ENCODE data around the gene BRI3BP.

BRI3BP gene, protein sequence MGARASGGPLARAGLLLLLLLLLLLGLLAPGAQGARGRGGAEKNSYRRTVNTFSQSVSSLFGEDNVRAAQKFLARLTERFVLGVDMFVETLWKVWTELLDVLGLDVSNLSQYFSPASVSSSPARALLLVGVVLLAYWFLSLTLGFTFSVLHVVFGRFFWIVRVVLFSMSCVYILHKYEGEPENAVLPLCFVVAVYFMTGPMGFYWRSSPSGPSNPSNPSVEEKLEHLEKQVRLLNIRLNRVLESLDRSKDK

DNA sequence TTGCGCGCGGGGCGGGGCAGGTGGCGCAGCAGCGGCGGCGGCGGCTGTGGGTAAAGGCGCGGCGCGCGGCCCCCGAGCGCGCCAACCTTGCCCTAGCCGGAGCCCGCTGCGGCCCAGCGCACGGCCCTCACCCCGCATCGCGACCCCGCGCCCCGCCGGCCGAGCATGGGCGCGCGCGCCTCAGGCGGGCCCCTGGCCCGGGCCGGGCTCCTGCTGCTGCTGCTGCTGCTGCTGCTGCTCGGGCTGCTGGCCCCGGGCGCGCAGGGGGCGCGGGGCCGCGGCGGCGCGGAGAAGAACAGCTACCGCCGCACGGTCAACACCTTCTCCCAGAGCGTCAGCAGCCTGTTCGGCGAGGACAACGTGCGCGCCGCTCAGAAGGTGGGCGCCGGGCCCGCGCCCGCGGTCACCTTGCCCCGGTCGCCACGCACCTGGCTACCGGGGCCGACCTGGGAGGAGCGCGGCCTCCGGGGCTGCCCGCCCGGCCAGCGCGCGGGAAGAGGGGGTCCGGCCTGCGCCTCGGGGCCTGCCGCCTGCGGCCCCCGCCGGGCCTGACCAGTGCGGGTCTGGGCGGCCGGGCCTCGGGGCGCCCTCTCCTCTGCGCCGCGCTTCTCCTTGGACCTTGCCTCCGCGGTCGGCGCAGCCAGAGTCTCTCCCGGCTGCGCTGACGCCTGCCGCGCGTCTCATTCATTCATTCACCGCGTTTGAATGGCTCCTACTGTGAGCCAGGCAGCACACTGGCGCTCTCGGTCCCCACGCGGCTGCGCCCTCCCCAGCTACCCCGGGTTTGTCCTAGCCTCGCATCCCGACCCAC is at the start of gene BRI3BP:
BRI3BP (plus strand) TSS at position 20 of the 811 bp plus-strand sequence; CDS start at position 166, 146 bp downstream.
- FAIRE-seq: no peak
- DNase-seq (ENCODE audit: low spot score): peak; percentile 47

DNA sequence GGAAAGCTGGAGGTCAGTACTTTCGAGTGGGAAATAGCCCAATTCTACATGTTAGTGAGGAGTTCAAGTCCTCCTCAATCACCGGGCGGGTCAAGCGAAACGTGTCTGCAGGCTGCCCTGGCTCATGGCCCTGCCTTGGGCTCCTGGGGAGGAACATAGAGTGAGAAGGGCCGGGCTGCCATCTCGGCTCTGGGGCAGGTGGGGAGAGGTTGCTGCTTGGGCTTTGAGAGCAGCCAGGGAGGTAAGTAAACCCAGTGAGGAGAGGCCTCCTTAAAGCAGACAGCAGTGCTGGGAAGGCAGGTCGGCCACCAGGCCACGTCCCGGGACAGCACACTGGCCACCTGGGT is 47.0 kb upstream of the BRI3BP start:
- FAIRE-seq (no peak), DNase-seq (ENCODE audit: low spot score) (no peak)

DNA sequence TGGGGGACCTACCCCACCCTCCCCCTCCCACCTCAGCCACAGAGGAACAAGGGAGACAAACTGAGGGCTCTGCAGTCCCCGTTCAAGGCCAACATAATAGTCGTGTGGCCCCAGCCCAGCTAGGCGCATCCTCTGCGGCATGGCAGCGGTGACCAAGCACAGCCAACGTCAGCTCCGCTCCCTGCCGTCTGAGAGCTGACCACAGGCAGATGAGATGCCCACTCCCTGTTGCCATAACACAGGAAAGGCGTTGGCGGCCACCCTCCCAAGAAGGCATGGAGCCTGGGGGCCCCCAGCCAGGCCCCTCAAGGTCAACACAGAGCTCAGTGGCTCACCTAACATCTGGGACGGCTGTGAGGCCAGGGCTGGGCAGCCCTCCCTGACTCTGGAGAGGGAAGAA is 46.4 kb upstream of the BRI3BP start:
- FAIRE-seq (no peak), DNase-seq (ENCODE audit: low spot score) (no peak)

DNA sequence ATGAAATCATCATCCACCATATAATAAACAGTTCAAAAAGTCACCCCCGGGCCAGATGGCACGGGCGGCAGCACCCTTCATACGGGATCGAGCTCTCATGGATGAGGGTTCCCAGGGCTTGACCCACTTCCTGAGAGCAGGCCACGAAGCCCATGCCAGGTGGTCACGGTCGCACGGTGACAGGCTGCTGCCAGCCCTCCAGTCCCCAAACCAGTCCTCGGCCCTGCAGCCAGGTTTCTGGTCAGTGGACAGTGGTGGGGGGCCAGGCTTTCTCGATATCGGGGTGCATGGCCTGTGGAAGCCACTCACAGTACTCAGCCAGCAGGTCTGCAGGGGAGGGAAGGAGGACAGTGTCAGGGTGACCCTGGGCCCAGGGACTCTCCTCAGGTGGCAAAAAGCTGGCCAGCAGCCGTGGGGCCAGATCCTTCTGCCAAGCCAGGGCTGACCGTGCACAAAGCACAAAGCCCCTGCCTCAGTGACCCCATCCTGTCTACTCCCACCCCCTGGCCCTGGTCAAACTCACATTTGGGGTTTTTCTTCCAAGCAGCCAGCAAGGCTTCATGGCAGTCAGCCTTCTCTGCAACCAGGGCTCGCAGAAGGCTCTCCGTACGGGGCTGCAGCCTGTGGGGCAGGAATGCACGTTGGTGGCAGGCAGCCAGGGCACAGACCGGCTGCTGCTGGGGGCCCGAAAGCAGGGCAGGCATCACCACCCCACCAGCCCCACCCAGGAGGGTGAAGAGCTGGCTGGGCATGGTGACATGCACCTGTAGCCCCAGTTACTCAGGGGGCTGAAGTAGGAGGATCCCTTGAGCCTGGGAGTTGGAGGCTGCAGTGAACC is 45.7 kb upstream of the BRI3BP start:
- FAIRE-seq (no peak), DNase-seq (ENCODE audit: low spot score) (no peak)

DNA sequence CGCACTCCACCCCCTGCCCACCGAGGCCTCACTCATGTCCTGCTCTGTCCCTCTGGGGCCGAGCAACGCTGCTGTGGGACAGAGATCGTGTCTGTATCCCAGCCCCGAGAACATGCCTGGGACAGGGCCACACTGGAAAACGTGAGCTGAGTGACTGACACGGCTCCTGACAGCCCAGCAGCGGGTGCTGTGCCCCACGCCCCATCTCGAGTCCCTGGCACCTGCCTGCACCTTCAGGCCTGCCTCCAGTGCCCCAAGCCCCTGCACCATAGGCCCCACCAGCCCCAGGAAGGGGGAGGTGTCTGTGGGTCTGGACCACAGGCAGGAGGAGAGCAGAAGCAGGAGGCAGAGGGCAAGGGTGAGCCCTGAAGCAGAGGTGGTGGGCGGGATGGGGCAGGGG is 44.4 kb upstream of the BRI3BP start:
- DNase-seq (ENCODE audit: low spot score) (no peak), FAIRE-seq (no peak)

DNA sequence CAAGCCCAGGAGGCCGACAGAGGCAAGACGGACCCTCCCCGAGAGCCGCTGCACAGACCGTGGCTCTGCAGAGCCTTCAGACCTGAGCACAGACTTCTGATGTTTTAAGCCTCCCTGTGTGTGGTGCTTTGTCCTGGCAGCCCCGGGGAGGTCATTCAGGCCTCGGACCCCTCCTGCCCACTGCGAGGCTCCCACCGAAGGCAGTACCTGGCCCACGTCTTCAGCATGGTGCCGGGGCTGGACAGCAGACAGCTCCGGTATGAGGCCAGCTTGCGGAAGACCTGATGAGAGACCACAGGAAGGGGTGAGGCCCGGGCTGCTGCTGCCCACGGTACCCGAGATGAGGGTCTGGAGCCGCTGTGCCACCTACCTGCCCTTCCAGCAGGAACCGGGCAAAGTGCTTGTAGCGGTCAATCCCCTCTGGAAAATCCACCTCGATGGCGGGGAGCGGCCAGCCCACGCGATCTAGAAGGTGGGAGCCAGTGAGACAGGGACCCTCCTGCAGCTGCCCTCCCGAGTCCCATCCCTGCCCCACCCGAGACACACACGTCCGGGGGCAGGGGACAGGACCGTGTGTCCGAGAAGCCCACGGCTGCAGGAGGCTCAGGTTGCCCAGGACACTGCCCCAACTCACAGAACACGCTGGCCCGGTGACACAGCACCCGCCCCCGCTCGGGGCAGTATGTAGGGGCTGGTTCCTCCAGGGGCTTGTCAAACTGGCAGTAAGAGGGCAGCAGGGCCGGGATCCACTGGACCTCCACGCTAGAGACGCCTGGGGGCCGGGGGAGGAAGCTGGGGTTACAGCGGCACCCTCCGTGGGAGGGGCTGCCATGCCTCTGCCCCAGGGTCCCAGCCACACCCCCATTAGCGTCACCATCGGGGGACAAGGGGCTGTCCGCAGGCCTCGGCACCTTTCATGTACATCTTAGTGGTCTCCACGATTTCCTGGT is 43.4 kb upstream of the BRI3BP start:
- no peak for FAIRE-seq
- no peak for DNase-seq (ENCODE audit: low spot score)

DNA sequence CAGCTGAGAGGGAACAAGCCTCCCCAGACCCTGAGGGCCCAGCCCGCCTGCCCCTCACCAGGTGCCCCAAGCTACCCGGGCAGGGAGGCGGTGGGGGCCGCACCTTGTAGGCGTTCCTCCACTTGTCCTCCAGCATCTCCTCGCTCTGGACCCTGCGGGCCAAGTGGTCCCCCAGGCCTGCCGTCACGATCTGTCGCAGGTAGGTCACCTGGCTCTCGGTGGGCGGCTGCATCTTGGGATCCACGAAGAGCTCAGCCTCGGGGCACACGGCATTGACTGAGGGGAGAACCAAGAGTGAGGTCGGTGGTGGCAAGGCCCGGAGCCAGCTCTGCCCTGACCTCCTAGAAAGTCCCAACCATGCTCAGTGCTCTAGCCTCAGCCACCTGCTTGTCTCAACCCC is 41.1 kb upstream of the BRI3BP start:
- no peak for FAIRE-seq
- DNase-seq (ENCODE audit: low spot score): no peak

DNA sequence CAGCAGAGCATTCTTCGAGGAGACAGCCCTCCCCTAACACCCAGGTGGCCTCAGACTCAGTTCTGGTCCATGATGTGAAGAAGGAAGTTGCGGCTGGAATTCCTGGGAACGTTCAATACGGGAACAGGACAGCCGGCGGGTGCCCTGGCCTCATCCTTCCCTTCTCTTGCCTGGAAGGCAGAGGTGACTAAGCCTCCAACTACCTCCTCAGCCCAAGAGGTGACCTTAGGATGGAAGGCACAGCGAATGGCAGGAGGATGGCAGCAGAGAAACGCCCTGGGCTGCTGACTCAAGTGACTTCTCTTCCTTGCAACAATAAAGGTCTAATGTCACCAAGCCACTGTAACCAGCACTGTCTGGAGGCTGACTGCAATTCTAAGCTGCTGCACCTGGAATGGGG is 40.6 kb upstream of the BRI3BP start:
- FAIRE-seq (no peak), DNase-seq (ENCODE audit: low spot score) (no peak)

DNA sequence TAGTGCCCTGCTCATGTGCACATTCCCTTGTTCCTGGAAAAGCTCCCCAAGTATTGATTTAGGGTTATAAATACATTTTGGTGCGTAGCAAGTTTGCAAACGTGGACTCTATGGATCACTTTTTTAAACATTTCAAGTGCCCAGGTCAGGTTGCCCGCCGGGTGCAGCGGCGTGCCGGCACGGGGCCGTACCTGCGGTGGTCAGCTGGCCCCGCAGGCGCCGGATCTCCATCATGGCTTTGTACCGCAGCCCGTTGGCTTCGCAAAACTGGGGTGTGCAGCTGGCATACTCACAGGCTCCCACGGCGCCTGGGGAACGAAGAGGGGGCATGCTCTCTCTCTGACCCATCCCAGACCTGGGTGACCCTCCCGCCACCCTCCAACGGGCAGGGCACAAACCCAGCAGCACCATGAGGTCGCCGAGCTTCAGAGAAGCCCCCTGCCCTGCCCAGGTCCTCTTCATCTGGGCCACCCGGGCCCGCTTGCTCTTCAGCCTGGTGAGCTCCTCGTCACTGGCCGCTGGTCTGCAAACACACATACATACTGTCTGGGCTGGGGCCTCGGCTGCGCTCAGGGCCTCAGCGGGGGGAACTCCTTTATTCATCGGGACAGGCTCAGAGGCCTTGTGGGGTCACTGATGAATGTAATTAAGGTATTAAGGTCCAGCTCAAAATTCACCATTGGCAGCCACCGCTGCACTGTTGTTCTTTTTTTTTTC is 39.6 kb upstream of the BRI3BP start:
- FAIRE-seq: no peak
- DNase-seq (ENCODE audit: low spot score): no peak

DNA sequence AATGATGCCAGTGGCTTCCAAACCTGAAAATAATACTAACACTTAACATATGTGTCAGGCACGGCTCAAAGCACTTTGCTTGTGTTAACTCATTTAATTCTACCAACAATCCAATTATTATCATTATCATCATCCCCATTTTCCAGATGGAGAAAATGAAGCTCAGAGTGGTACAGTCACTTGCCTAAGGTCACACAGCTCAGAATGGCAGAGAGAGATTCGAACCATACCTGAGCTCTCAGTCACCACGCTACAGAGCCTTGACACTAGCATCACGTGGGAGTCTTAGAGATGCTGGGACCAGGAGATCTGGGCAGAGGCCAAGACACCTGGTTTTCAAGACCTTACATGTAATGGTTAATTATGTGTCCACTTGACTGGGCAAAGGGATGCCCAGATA is 38.7 kb upstream of the BRI3BP start:
- FAIRE-seq (no peak), DNase-seq (ENCODE audit: low spot score) (no peak)

DNA sequence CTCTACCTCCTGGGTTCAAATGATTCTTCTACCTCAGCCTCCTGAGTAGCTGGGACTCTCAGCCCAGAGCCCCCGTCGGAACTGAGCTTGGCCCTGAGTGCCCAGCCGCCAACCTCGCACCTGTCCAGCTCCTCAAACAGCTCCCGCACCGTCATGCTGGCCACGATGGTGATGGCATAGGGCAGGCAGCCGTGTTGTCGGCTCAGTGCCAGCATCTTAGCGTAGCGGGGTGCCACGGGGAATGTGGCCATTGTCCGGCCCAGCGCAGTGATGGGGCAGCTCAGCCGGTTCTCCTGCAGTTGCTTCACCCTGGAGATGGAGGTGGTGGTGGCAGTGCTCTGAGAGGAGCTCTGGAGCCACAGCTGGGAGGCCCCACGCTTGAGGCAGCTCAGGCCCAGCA is 36.9 kb upstream of the BRI3BP start:
- DNase-seq (ENCODE audit: low spot score): no peak
- no peak for FAIRE-seq

DNA sequence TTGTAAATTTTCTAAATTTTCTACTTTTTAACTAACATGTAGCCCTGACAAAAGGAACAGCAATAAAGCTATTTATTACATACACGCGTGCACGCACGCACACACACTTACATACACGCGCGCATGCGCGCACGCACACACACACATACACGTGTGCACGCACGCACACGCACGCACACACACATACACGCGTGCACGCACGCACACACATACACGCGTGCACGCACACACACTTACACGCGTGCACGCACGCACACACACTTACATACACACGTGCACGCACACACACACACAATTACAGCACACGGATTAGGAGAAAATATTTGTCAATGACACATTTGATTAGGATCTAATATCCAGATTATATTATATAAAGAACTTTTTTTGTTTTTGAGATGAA is 32.4 kb upstream of the BRI3BP start:
- FAIRE-seq: peak; percentile 95
- no peak for DNase-seq (ENCODE audit: low spot score)

DNA sequence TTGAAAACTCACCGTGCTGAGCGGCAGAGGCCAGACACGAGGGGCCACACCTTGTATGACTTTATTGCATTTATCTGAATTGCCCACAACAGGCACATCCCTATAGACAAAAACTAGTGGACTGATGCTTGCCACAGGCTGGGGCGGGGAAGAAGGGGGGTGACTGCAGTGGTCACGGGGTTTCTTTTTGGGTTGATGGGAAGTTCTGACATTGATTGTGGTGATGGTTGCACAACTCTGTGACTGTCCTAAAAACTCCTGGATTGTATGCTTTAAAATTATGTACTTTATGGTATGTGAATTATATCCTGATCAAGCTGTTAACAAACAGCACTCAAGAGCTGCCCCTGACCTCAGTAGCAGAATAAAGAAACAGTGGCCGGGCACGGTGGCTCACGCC is 30.2 kb upstream of the BRI3BP start:
- DNase-seq (ENCODE audit: low spot score) (no peak), FAIRE-seq (no peak)

DNA sequence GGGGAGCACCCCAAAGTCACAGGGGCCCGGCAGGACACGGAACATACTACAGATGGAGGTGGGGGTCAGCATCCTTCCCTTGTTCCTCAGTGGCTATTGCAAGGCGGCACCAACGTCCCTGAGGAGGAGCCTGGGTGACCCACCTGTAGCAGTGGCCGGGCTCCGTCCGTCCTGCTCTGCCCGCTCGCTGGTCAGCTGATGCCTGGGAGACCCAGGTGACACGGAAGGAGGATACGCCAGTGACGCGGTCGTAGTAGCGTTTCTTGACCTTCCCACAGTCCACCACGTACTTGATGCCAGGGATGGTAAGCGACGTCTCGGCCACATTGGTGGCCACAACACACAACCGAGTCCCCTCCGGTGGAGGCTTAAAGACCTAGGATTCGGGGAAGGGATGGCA is 29.2 kb upstream of the BRI3BP start:
- FAIRE-seq: no peak

DNA sequence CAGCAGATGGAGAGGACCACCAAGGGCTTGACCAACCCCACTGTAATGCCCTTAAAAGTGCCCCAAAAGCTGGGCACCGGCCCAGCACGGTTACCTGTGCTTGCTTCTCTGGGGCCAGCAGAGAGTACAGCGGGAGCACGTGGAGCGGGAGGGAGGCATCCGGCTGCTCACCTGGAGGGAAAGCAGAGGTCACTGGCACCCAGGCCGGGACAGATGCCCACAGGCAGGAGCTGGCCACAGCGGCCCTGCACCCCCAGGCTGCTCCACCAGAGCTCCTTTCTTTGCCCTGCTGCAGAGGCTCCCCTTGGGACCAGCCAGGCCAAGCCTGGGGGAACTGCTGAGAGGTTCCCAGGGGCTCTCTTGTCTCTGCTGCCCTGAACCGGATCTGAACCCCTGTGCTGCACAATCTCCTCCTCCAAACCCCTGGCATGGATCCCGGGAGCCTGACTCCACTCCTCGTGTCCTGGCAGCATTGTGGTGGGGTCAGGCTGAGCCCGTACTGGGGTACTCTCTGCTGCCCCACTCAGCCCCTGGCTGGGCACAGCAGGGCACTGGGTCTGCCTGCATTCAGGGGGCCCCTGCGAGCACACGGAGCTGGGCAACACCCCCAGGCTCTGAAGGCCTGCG is 28.5 kb upstream of the BRI3BP start:
- FAIRE-seq: no peak
- DNase-seq (ENCODE audit: low spot score): no peak

More for the DNA sequence above, 29.2 kb upstream of the BRI3BP start:
- no peak for DNase-seq (ENCODE audit: low spot score)

DNA sequence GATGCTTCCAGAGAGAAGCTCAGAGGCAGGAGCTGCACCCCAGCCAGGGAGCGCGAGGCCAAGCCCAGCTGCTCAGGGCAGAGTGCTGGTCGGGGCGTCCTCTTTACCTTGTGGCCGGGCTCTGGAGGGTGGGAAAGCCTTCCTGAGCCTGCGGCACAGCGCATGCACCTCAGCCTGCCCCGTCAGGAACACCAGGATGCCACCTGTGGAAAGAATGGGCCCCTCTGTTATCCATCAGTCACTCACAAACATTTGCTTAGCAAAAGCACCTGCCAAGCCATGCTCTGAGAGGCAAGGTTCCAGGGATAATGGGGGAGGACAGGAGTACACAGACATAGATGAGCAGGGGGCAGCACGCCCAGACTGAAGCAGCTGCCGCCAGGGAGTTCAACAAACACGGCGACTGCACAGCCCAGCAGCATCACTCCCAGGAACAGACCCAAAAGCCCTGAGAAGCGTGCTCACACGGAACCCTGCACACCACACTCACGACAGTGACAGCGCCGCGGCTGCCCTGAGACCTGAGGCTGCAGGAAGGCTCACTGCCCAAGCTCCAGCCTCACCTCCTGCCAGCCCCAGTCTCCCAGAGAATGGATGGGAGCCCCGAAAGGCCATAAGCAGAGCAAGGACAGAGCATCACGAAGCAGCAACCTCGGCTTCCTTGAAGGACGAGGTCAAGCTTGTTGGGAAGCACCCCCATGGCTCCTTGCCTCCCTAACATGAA is 26.3 kb upstream of the BRI3BP start:
- FAIRE-seq: no peak
- DNase-seq (ENCODE audit: low spot score): no peak

DNA sequence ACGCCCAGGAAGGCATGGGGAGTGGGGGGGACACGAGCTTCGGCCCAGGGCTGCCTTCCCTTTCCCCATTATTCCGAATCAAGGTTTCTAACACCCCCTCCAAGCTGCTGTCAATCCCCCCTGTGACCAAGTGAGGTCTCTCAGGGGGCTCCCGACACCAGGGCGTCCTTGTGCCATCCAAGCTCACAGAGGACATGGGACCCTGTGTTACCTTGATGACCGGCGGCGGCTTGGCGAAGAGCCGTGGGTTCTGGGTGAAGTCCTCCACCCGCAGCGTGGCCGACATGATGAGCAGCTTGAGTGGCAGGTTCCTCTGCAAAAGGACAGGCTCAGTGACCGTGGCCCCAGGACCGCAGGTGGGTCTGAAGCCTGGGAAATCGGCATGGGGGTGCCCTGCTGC is 24.8 kb upstream of the BRI3BP start:
- FAIRE-seq: no peak
- DNase-seq (ENCODE audit: low spot score): no peak

DNA sequence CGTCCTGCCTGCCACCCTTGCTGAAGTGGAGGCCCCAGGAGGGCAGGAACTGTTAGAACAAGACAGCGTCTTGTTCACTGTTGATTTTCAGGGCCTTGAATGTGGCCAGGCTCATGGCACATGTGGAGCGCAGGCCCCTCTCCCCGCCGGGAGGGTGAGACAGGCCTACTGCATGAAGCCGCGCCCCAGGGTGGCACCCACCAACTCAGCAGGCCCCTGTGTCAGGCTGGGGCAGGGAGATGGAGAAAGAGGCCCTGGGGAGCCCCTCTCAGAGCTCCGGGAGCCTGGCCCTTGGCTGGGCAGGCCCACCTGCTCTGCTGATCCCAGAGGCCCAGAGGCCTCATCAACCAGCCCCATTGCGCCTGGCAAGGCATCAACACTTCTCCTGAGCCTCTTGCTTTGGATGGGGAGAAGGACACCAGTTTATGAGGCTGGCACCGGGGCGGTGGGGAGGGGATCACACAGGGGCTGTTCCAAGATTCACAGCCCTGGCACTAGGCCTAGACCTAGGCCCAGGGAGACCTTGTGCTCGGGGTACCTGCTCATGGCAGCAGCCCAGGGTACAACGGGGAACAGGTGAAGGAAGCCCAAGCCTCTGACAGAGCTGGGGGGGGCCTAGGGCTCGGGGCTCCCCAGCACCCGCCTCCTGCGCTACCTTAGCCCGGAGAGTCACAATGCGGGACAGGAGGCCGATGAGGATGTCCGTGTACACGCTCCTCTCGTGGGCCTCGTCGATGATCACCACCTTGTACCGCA is 22.6 kb upstream of the BRI3BP start:
- no peak for FAIRE-seq
- no peak for DNase-seq (ENCODE audit: low spot score)

DNA sequence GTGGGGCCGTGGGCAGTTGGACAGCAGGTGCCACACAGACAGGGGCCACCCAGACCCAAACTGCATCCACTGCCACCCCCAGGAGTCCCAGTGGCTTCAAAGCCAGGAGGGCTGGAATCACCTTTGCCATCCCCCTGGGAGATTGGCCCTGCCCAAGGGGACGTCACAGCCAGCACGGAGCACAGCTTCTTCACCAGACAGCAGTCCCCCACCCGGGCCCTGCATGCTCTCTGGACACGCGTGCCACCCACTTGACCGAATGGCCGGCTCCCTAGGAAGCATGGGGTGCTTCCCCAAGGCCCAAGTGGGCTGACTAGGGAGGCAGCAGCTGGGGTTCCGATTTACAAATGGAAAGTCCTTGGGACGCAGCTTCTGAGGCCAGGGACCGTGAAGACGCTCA is 21.8 kb upstream of the BRI3BP start:
- FAIRE-seq: no peak
- DNase-seq (ENCODE audit: low spot score): no peak

All from urothelium cell line (cell line).